GM19351 (cell line): Measurements from ENCODE around the gene SPINK1.
"Not testable (repeated sequence)": the region's sequence is repeated elsewhere in the genome, so short reads cannot be mapped to it uniquely, and the experiment has no call there.

Source experiments
- ATAC-seq: cut with Tn5 transposase; IDR thresholded peaks from one replicate; pipeline ENCODE4 v1.9.1; 2021; ENCODE audit warnings: mild to moderate bottlenecking, moderate library complexity; ENCODE audit not compliant: unreplicated experiment

SPINK1 gene

GRCh38 chr5:147809830-147810666 is 21.4 kb downstream of the SPINK1 start:
- ATAC-seq = no peak

- peak; percentile 92 for ATAC-seq
Observed at GRCh38 chr5:147805030-147805454, 26.4 kb downstream of the SPINK1 start.

DNA sequence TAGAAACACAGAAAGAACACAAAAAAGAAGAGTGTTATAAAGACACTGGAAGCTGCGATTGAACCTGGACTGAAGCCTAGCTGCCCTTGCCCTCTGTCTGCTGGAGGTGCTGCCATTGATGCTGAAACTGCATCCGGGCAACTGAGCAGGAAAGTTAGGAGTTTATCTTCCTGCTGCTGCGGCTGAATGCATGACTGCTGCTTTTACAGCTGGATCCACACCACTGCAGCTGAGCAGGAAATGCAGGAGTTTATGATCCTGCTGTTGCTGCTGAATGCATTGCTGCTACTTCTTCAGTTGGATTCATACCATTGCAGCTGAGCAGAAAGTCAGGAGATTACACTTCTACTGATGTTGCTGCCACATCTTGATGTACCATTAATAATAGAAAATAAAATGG is 27.1 kb downstream of the SPINK1 start:
- no peak for ATAC-seq

GRCh38 chr5:147803926-147804325 is 27.5 kb downstream of the SPINK1 start:
- ATAC-seq = no peak

- ATAC-seq = not testable (repeated sequence)
Observed at GRCh38 chr5:147803161-147803560, 28.3 kb downstream of the SPINK1 start.

- no peak for ATAC-seq
Observed at GRCh38 chr5:147801461-147801860, 30.0 kb downstream of the SPINK1 start.

GRCh38 chr5:147800491-147800890 is 31.0 kb downstream of the SPINK1 start:
- no peak for ATAC-seq

DNA sequence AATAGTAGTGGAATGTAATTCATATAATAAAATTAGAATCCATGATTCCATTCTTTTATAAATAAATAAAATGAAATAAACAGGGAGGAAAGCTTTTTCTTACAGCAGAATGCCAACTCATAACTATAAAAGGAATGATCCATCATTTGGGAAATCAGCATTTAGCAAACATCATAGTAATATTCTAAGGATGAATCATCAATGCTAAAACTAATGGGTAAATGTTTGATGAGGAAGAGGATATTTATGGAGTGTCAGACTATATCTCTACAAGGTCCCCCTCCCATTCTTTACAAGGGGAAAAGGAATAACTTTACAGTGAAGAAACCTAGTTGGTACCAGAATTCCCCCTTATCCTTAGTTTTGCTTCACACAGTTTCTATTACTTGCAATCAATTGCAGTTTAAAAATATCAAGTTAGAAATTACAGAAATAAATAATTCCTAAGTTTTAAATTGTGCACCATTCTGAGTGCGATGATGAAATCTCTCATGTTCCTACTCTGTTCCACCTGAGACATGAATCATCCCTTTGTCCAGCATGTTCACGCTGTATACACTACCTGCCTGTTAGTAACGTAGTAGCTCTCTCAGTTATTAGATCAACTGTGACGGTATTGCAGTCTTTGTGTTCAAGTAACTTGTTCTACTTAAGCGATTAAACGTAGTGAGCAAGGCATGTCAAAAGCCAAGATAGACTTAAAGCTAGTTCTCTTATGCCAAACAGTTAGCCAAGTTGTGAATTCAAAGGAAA is 34.7 kb downstream of the SPINK1 start:
- ATAC-seq = no peak

- ATAC-seq = no peak
Observed at GRCh38 chr5:147791181-147791580, 40.3 kb downstream of the SPINK1 start.

- no peak for ATAC-seq
Observed at GRCh38 chr5:147789820-147790219, 41.7 kb downstream of the SPINK1 start.

GRCh38 chr5:147788023-147788422 is 43.4 kb downstream of the SPINK1 start:
- no peak for ATAC-seq

DNA sequence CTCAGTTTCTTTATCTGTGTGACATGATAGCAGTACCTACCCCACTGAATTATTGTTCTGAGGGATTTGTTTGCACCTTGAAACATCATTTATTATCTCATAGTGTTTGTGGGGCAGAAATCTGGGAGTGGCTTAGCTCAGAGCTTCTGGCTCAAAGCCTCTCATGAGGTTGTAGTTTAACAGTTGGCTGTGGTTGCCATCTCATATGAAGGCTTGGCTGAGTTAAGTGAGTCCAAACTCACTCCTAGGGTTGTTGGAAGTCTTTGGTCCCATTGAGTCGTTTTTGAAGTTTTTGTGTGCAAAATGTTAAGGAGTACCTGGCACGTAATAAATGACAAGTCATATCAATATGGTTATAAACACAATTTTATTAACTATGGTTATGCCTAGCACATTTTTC is 45.3 kb downstream of the SPINK1 start:
- ATAC-seq = no peak

DNA sequence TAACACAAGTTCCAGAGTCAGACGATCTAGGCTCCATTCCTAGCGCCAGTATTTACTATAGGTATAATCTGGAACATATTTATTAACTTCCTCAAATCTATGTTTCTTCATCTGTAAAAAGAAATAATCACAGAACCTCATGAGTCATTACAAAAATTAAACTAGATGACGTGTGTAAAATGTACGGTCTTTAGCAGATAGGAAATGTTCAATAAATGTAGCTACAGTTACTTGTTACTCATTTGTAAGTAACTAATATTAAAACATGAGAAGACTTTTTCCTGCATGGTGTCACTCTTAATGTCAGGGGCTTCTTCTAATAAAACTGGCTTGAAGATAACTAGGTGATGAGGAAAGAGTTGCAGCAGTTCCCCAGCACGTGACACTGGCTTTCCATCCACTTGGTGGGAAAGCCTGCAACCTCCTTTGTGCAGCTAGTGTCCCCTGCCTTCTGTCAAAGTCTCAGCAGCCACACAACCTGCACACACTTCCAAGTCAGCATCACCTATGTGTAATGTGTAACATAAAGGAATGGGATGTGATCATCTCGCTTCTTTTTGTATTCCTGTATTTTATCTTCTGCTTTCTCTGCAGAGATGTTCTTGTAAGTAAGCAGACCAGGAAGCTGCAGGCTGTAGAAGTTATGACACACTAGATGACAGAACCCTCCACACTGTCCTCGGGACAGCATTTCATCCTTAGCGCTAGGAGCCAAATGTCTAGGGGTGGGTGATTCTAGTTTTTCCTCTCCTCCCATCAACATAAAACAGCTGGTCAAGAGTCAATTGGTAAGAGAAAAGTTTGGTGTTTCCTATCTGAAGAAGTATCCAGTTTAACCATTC is 47.1 kb downstream of the SPINK1 start:
- ATAC-seq = no peak

DNA sequence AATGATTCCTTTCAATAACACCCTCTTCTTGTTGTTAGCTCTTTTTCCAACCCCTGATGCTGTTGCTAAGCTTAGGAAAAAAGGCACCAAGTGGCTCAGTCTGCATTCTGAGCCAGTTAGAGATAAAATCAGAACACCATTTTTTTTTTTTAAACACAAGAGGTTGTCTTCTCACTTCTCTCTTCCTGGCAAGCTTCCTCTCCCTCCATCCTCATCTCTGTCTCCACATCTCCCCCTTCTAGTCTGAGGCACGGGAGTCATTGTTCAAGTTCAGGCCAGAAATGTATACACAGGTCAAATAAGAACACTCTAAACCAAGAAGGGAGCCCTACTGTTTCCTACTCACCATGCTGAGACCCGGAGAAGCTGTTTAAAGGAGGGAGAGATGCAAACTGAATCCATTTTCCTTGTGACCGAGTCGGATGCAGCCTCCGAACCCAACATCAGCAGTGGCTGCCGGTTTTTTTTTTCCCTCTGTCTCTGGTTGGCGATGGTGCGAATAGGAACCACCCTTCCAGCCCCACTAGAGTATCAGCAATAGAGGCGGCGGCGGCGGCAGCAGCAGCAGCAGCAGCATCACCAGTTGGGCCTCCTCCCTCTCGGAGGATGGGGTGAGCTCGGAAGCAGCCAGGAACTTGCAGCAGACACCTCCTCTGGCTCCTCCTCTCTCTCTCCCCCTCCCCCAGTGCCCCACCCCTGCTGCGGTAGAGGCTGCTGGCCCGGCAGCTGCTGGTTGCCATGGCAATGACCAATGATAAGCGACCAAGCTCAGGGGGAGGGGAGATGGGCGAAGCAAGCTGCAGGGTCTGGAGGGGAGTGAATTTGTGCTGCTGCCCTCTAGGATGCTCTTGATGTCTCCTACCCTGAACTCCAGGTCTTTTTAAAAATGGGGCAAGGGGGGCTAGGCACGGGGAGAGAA is 49.1 kb downstream of the SPINK1 start, which contains the start of gene JAKMIP2:
TSS of gene JAKMIP2 (minus strand) at position 619 of the 919 bp plus-strand sequence. CDS start 110,922 bp downstream, outside the sequence.
- peak; percentile 85 for ATAC-seq

DNA sequence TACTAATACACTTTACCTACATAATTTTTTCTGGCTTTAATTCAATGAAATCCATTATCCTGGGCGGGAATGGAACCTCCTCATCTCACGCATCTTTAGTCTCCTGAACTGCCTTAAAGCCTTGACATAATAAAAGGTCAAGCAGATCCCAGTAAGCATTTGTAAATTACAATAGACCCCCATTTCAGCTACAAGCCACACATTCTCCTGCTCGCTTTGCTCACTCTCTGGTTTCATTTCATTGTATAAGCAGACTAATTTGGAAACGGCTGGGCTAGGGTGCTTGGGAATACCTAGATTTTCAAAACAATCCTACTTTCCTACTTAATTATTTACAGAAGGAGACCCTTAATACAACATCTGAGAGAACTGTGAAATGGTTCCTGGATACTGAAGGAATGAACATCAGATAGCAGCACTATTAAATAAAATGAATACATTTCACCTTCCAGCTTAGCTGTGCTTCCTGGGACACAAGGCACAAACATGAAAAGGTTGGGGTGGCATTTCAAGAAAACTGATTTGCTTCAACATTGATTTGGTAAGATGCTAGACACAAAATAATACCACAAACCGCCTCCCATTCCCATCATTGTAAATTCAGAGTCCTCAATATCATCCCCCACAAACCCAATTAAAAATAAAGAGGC is 50.4 kb downstream of the SPINK1 start:
- ATAC-seq = no peak

DNA sequence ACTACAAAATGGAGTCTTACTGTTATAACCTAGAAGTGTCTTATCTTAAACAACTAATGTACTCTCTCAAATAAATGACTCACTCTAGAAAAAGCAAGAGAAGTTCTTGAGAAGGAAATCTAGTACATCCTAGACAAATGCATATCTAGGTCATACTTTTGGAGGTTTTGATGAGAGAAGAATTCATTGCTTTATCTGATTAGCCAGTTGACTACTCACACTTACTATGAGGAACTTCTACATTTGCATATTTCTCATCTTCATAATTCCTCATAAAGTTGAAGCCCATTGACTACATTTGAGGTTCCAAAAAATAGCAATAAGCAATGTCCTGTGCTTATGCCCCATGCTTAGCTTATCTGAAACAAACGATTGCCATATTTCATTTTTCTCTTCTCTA is 51.8 kb downstream of the SPINK1 start:
- ATAC-seq = no peak

DNA sequence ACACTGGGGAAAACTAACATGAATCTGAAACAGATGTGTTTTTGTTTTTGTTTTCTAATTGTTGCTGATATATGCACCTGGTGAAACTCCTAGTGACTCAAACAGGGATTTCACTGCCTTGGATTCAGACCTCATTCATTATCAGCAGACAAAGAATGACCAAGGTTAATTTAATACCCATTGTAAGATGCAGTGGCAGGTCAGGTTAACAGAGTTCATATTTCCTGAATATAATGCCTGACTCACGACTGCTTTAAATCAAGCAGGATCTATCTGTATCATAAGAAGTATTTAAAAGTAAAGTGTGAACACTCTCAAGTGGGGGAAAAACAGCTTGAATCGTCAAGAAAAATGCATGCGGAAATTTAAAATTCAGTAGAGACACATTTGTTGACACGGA is 54.5 kb downstream of the SPINK1 start:
- no peak for ATAC-seq
